CD14-positive monocyte (primary cell): ENCODE measurements around the gene GOLIM4. TPM values are rescaled to one million over a fixed set of nuclear protein-coding genes. Genes with fewer than 3 reads are reported as not detected.

ENCODE experiments used
- DNase-seq, 3 donors: peaks; one replicate each; pipeline ENCODE4 v3.0.0-alpha.2; 2011 to 2022
- H2AFZ ChIP-seq: 2 replicates; pipeline ENCODE4 v1.6.0; 2012; ENCODE audit warnings: mild to moderate bottlenecking, low read depth, low read length, inconsistent platforms; ENCODE audit not compliant: insufficient read depth, poor library complexity, severe bottlenecking
- H3K27ac ChIP-seq, 2 donors: 1 replicate in 1 of 2; 2 replicates in 1 of 2; pipeline ENCODE4 v1.5.1; 2012 to 2013; ENCODE audit warnings: low read length in 2 of 2, control low read depth in 1 of 2, inconsistent platforms in 1 of 2, low read depth in 1 of 2, mild to moderate bottlenecking in 1 of 2
- H3K27me3 ChIP-seq, 2 donors: one replicate each; pipeline versions ENCODE4 v1.6.0 to v1.6.1; 2011 to 2013; ENCODE audit warnings: low read length in 2 of 2; ENCODE audit not compliant: control insufficient read depth in 2 of 2, insufficient read depth in 2 of 2
- H3K36me3 ChIP-seq, 2 donors: replicated peaks in 1 of 2; 1 replicate in 1 of 2; 2 replicates in 1 of 2; pipeline versions ENCODE4 v1.5.1 to v1.6.1; 2012 to 2013; ENCODE audit warnings: low read length in 2 of 2, control low read depth in 1 of 2, inconsistent platforms in 1 of 2, mild to moderate bottlenecking in 1 of 2; ENCODE audit not compliant: insufficient read depth in 2 of 2, control insufficient read depth in 1 of 2
- H3K4me1 ChIP-seq, 2 donors: 1 replicate in 1 of 2; 2 replicates in 1 of 2; pipeline versions ENCODE4 v1.5.1 to v1.6.1; 2012 to 2013; ENCODE audit warnings: low read length in 2 of 2, control low read depth in 1 of 2, inconsistent platforms in 1 of 2, mild to moderate bottlenecking in 1 of 2, moderate library complexity in 1 of 2; ENCODE audit not compliant: insufficient read depth in 2 of 2, control insufficient read depth in 1 of 2
- H3K4me2 ChIP-seq: replicated peaks from 2 replicates; pipeline ENCODE3; 2012; ENCODE audit warnings: low read length, moderate library complexity, mild to moderate bottlenecking; ENCODE audit not compliant: poor library complexity, severe bottlenecking; ENCODE audit errors: extremely low read depth
- H3K4me3 ChIP-seq, 3 experiments: fragments of 200-600 bp in 1 of 3; sonication (generic) in 1 of 3; replicated peaks in 1 of 3; 1 replicate in 2 of 3; 2 replicates in 1 of 3; pipeline ENCODE4 v1.5.1; 2011 to 2013; ENCODE audit warnings: low read length in 3 of 3, mild to moderate bottlenecking in 3 of 3, control low read depth in 2 of 3, low read depth in 2 of 3, inconsistent platforms in 1 of 3, moderate library complexity in 1 of 3
- H3K79me2 ChIP-seq: 2 replicates; pipeline ENCODE4 v1.6.0; 2012; ENCODE audit warnings: mild to moderate bottlenecking, control low read depth, inconsistent platforms, low read length, moderate library complexity; ENCODE audit not compliant: insufficient read depth
- H3K9ac ChIP-seq: 2 replicates; pipeline ENCODE4 v1.6.0; 2017; ENCODE audit warnings: low read length, mild to moderate bottlenecking; ENCODE audit not compliant: insufficient read depth, poor library complexity, severe bottlenecking
- H3K9me3 ChIP-seq, 2 donors: replicated peaks in 1 of 2; 1 replicate in 1 of 2; 2 replicates in 1 of 2; pipeline versions ENCODE4 v1.5.1 to v1.6.1; 2012 to 2013; ENCODE audit warnings: low read length in 2 of 2, control low read depth in 1 of 2; ENCODE audit not compliant: control insufficient read depth in 1 of 2, insufficient read depth in 1 of 2
- H4K20me1 ChIP-seq: 2 replicates; pipeline ENCODE4 v1.6.0; 2012; ENCODE audit warnings: mild to moderate bottlenecking, low read length, control low read depth, moderate library complexity; ENCODE audit not compliant: insufficient read depth
- H3K27ac Mint-ChIP-seq, 7 donors: one replicate each; pipeline ENCODE4 v1.8.0; 2020; ENCODE audit warnings: mild to moderate bottlenecking in 7 of 7, mixed read lengths in 7 of 7, moderate library complexity in 6 of 7, inconsistent platforms in 2 of 7
- H3K27me3 Mint-ChIP-seq, 3 donors: one replicate each; pipeline ENCODE4 v1.8.0; 2021 to 2022; ENCODE audit warnings: low read depth in 3 of 3, mild to moderate bottlenecking in 3 of 3, mixed read lengths in 3 of 3, moderate library complexity in 3 of 3, inconsistent platforms in 1 of 3
- H3K36me3 Mint-ChIP-seq, 2 donors: one replicate each; pipeline ENCODE4 v1.8.0; 2020; ENCODE audit warnings: mixed read lengths in 2 of 2, inconsistent platforms in 1 of 2, mild to moderate bottlenecking in 1 of 2
- H3K4me1 Mint-ChIP-seq: one replicate; pipeline ENCODE4 v1.8.0; 2020; ENCODE audit warnings: mild to moderate bottlenecking, mixed read lengths
- H3K4me3 Mint-ChIP-seq, 2 donors: one replicate each; pipeline ENCODE4 v1.8.0; 2020; ENCODE audit warnings: mild to moderate bottlenecking in 2 of 2, mixed read lengths in 2 of 2, moderate library complexity in 1 of 2
- H3K9me3 Mint-ChIP-seq, 7 donors: one replicate each; pipeline ENCODE4 v1.8.0; 2020 to 2022; ENCODE audit warnings: mixed read lengths in 7 of 7, mild to moderate bottlenecking in 6 of 7, moderate library complexity in 6 of 7, inconsistent platforms in 2 of 7
- whole genome bisulfite sequencing: methylation state at CpG from one replicate; pipeline ENCODE4 v1.1.5; 2013; ENCODE audit warnings: missing lambda C conversion rate; ENCODE audit not compliant: insufficient coverage; 5-methylcytosine and 5-hydroxymethylcytosine counted together
- intact Hi-C, 2 donors: fragments of 100-400 bp; cut with micrococcal nuclease; formaldehyde crosslinking; loops; one replicate each; pipeline versions ENCODE4 v1.15.0 to v1.15.1; 2023
- polyA plus RNA-seq, 3 donors: library from polyadenylated mRNA; depleted of rRNA in 1 of 3; unstranded in 2 of 3; stranded (reverse) in 1 of 3; fragments of 300-500 nt in 2 of 3; fragments of >200 nt in 1 of 3; fragmentation: Illumina TruSeq in 2 of 3; gene quantifications; 1 replicate in 2 of 3; 2 replicates in 1 of 3; pipeline ENCODE4 v1.2.3, GENCODE V29; 2012 to 2021
- TF ChIP-seq, protein P1 (sequence below): fragments of 200-600 bp; IDR thresholded peaks from one replicate; pipeline ENCODE4 v1.8.0; 2022; ENCODE audit warnings: antibody characterized with exemption, mild to moderate bottlenecking

The GOLIM4 gene
- polyA plus RNA-seq, 3 donors, result 3.5 to 6.4 (median 5.8) TPM

DNA sequence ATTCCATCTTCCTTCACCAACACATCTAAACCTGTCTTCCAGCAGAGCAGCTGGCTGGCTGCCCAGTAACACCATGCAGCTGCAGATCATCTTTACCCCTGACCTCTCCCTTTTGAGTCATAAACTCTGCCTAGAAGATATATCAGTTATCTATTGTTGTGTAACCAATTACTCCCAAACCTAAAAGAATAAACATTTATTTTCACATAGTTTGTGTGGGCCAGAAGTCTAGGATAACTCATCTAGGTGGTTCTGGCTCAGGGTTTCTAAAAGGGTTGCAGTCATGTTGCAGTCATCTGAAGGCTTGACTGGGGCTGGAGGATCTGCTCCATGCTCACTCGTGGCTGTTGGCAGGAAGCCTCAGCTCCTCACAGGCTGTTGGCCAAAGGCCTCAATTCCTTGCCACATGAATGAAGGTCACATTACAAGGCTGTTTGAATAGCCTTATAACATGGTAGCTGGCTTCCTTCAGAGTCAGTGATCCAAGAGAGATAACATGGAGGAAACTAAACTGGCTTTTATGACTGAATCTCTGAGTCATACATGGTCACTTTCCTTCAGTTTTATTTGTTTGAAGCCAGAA, 92.8 kb downstream of the GOLIM4 start:
- Mint-ChIP-seq H3K27ac (no peak overlapping the region), H3K27me3 (peaks cover 0 to 2% (median 1%) of the 10 kb centered on the region in 3 donors), H3K4me3 (no peak overlapping the region), H3K36me3 (no peaks in the 10 kb centered on the region), H3K9me3 (peaks cover 0 to 2% (median 0%) of the 10 kb centered on the region in 7 donors), H3K4me1 (no peaks in the 10 kb centered on the region)
- H3K27me3 ChIP-seq, result no peaks in the 10 kb centered on the region
- WGBS, result 93% methylated on average over 1 of the region's 1 CpG
- H2AFZ ChIP-seq, result no peak overlapping the region
- no peak overlapping the region for H3K9ac ChIP-seq
- no peaks in the 10 kb centered on the region for H3K4me1 ChIP-seq
- intact Hi-C loops, result no loop called here
- H4K20me1 ChIP-seq, result no peaks in the 10 kb centered on the region
- no peaks in the 10 kb centered on the region for H3K9me3 ChIP-seq
- H3K4me3 ChIP-seq, result no peak overlapping the region
- DNase-seq, result no peak
- H3K4me2 ChIP-seq, result no peak overlapping the region
- TF ChIP-seq, protein P1, sequence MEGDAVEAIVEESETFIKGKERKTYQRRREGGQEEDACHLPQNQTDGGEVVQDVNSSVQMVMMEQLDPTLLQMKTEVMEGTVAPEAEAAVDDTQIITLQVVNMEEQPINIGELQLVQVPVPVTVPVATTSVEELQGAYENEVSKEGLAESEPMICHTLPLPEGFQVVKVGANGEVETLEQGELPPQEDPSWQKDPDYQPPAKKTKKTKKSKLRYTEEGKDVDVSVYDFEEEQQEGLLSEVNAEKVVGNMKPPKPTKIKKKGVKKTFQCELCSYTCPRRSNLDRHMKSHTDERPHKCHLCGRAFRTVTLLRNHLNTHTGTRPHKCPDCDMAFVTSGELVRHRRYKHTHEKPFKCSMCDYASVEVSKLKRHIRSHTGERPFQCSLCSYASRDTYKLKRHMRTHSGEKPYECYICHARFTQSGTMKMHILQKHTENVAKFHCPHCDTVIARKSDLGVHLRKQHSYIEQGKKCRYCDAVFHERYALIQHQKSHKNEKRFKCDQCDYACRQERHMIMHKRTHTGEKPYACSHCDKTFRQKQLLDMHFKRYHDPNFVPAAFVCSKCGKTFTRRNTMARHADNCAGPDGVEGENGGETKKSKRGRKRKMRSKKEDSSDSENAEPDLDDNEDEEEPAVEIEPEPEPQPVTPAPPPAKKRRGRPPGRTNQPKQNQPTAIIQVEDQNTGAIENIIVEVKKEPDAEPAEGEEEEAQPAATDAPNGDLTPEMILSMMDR, result no peak
- no peak overlapping the region for H3K27ac ChIP-seq
- H3K36me3 ChIP-seq, result no peaks in the 10 kb centered on the region
- H3K79me2 ChIP-seq, result no peaks in the 10 kb centered on the region

DNA sequence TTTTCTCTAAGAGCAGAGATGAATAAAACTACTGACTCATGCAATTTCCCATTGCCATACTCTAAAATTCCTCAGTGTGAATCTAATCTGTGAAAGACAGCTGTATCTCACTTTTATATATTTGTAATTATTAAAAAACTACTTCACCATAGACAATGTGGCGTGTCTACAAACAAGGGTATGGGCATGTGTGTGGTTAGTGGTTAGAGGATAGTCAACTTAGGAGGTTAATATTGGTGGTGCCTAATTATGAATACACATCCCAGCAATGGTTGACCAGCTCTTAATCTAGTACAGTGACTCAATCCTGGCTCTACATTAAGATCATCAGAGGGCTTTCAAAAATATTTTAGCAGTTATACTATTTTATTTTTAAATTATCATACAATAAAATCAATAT, 94.5 kb downstream of the GOLIM4 start:
- H3K27ac ChIP-seq, result no peak overlapping the region
- Mint-ChIP-seq H3K4me1 (no peaks in the 10 kb centered on the region), H3K27ac (no peak overlapping the region), H3K27me3 (peaks cover 0 to 2% (median 1%) of the 10 kb centered on the region in 3 donors), H3K9me3 (peaks cover 0 to 2% (median 0%) of the 10 kb centered on the region in 7 donors), H3K36me3 (no peaks in the 10 kb centered on the region), H3K4me3 (no peak overlapping the region)
- no peaks in the 10 kb centered on the region for H3K36me3 ChIP-seq
- no peak for DNase-seq
- no peaks in the 10 kb centered on the region for H4K20me1 ChIP-seq
- no peak overlapping the region for H3K4me3 ChIP-seq
- no peaks in the 10 kb centered on the region for H3K79me2 ChIP-seq
- TF ChIP-seq, protein P1, result no peak
- no CpG with 5 or more reads among the region's 1 CpG for WGBS
- H2AFZ ChIP-seq, result no peak overlapping the region
- no peak overlapping the region for H3K9ac ChIP-seq
- no peaks in the 10 kb centered on the region for H3K9me3 ChIP-seq
- H3K4me1 ChIP-seq, result no peaks in the 10 kb centered on the region
- intact Hi-C loops, result no loop called here
- H3K4me2 ChIP-seq, result no peak overlapping the region
- H3K27me3 ChIP-seq, result no peaks in the 10 kb centered on the region
